A549 (cell line): ENCODE results near the gene ATP8B4.

Experiments used
- CEBPB ChIP-seq, 2 experiments: fragments of >200 bp in 1 of 2; sonication (Bioruptor Twin) in 1 of 2; formaldehyde crosslinking in 1 of 2; IDR thresholded peaks; 2 replicates each; pipeline ENCODE4 v1.6.1; 2012 to 2016
- CHD2 ChIP-seq: fragments of 150-350 bp; IDR thresholded peaks from 2 replicates; pipeline ENCODE4 v1.6.1; 2014; ENCODE audit warnings: low read length; ENCODE audit not compliant: partially characterized antibody
- CTCF ChIP-seq: fragments of >200 bp; sonication (Bioruptor Twin); formaldehyde crosslinking; IDR thresholded peaks from 3 replicates; pipeline ENCODE4 v1.5.1; 2016
- EP300 ChIP-seq, 2 experiments: fragments of >200 bp; sonication (Bioruptor Twin); formaldehyde crosslinking; IDR thresholded peaks; 2 replicates in 1 of 2; 3 replicates in 1 of 2; pipeline ENCODE4 v1.6.1; 2016 to 2017
- NR3C1 ChIP-seq: fragments of >200 bp; sonication (Bioruptor Twin); formaldehyde crosslinking; IDR thresholded peaks from 3 replicates; pipeline ENCODE4 v1.6.1; 2017
- POLR2A ChIP-seq: IDR thresholded peaks from 2 replicates; pipeline ENCODE4 v1.6.1; 2012; ENCODE audit warnings: mild to moderate bottlenecking, low read length
- RAD21 ChIP-seq, 2 experiments: fragments of >200 bp in 1 of 2; sonication (Bioruptor Twin) in 1 of 2; formaldehyde crosslinking in 1 of 2; IDR thresholded peaks in 1 of 2; conservative IDR thresholded peaks in 1 of 2; 2 replicates in 1 of 2; 3 replicates in 1 of 2; pipeline ENCODE4 v1.6.1; 2012 to 2018; ENCODE audit warnings: inconsistent platforms in 1 of 2
- RCOR1 ChIP-seq: fragments of 150-350 bp; IDR thresholded peaks from 2 replicates; pipeline ENCODE4 v1.6.1; 2014; ENCODE audit warnings: antibody characterized with exemption, low read length, low read depth
- RFX5 ChIP-seq: fragments of 450-650 bp; IDR thresholded peaks from 2 replicates; pipeline ENCODE4 v1.7.1; 2014; ENCODE audit warnings: antibody characterized with exemption, mild to moderate bottlenecking, moderate library complexity
- ZFP36 ChIP-seq: fragments of 450-650 bp; IDR thresholded peaks from 2 replicates; pipeline ENCODE4 v1.6.1; 2014; ENCODE audit warnings: borderline replicate concordance; ENCODE audit not compliant: partially characterized antibody
- TF ChIP-seq, protein P1 (sequence below): IDR thresholded peaks from 2 replicates; pipeline ENCODE4 v1.6.1; 2012
- TF ChIP-seq, protein P2 (sequence below): fragments of 200-600 bp; sonication (generic); IDR thresholded peaks from 2 replicates; pipeline ENCODE4 v1.6.1; 2016; ENCODE audit warnings: antibody characterized with exemption, mild to moderate bottlenecking, moderate library complexity

DNA sequence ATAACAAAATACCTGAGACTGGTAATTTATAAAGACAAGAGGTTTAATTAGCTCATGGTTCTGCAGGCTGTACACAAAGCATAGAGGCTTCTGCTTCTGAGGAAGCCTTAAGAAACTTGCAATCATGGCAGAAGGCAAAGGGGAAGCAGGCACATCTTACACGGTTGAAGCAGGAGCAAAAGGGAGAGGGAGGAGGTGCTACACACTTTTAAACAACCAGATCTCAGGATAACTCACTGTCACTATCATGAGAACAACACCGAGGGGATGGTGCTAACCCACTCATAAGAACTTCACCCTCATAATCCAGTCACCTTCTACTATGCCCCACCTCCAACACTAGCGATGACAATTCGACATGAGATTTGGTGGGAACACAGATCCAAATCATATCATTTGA, 54.4 kb downstream of the ATP8B4 start:
- TF ChIP-seq CTCF (no peak), ZFP36 (no peak), CHD2 (no peak), RAD21 (conservative IDR thresholded peaks at IDR 0.05 in 1 of 2, IDR thresholded peaks at IDR 0.05 in 1 of 2) (no peak), NR3C1 (no peak), POLR2A (no peak), EP300 (IDR thresholded peaks at IDR 0.05) (no peak), CEBPB (IDR thresholded peaks at IDR 0.05) (no peak), RCOR1 (no peak), RFX5 (no peak)
- TF ChIP-seq, protein P1, sequence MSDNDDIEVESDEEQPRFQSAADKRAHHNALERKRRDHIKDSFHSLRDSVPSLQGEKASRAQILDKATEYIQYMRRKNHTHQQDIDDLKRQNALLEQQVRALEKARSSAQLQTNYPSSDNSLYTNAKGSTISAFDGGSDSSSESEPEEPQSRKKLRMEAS: no peak
- TF ChIP-seq, protein P2, sequence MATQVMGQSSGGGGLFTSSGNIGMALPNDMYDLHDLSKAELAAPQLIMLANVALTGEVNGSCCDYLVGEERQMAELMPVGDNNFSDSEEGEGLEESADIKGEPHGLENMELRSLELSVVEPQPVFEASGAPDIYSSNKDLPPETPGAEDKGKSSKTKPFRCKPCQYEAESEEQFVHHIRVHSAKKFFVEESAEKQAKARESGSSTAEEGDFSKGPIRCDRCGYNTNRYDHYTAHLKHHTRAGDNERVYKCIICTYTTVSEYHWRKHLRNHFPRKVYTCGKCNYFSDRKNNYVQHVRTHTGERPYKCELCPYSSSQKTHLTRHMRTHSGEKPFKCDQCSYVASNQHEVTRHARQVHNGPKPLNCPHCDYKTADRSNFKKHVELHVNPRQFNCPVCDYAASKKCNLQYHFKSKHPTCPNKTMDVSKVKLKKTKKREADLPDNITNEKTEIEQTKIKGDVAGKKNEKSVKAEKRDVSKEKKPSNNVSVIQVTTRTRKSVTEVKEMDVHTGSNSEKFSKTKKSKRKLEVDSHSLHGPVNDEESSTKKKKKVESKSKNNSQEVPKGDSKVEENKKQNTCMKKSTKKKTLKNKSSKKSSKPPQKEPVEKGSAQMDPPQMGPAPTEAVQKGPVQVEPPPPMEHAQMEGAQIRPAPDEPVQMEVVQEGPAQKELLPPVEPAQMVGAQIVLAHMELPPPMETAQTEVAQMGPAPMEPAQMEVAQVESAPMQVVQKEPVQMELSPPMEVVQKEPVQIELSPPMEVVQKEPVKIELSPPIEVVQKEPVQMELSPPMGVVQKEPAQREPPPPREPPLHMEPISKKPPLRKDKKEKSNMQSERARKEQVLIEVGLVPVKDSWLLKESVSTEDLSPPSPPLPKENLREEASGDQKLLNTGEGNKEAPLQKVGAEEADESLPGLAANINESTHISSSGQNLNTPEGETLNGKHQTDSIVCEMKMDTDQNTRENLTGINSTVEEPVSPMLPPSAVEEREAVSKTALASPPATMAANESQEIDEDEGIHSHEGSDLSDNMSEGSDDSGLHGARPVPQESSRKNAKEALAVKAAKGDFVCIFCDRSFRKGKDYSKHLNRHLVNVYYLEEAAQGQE: no peak
